Fibroblast of pulmonary artery (primary cell): Measurements from ENCODE around the gene SMTN.

ENCODE experiments used
- DNase-seq: peaks from one replicate; pipeline ENCODE4 v3.0.0-alpha.2; 2010; ENCODE audit warnings: low read depth
- H3K4me3 ChIP-seq: replicated peaks from 2 replicates; pipeline ENCODE4 v1.5.1; 2011; ENCODE audit warnings: low read depth, mild to moderate bottlenecking, control low read depth, low read length, moderate library complexity
- TF ChIP-seq, protein P1 (sequence below): IDR thresholded peaks from 2 replicates; pipeline ENCODE4 v1.5.1; 2011; ENCODE audit warnings: mild to moderate bottlenecking, control low read depth, low read length, inconsistent platforms; ENCODE audit errors: missing control alignments

The SMTN gene

DNA sequence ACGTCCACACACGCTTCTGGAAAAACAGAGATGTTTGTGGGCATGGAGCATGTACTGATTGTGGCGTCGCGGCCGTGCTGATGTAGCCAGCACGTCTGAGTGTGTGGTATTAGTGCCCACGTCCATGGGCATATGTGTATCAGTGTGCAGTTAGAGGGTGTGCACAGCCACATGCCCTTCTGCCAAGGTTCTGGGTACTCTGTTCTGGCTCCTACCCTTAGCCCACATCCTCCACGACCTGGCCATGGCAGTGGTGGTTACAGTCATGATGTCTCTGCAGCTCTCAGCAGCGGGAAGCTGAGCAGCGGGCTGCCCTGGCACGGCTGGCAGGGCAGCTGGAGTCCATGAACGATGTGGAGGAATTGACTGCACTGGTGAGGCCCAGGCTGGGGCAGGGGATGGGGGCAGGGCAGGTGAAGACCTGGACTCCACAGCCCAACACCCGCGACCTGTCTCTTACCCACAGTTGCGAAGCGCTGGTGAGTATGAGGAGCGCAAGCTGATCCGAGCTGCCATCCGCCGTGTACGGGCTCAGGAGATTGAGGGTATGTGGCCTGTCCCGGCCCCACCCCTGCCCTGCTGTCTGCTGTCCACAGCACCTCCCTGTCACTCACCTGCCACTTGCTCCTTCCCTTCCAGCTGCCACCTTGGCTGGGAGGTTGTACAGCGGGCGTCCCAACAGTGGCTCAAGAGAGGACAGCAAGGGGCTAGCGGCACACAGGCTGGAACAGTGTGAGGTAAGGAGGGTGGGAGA lies 7.3 kb downstream of the SMTN start:
- DNase-seq, result no peak
- H3K4me3 ChIP-seq, result no peak overlapping the region
- TF ChIP-seq, protein P1, sequence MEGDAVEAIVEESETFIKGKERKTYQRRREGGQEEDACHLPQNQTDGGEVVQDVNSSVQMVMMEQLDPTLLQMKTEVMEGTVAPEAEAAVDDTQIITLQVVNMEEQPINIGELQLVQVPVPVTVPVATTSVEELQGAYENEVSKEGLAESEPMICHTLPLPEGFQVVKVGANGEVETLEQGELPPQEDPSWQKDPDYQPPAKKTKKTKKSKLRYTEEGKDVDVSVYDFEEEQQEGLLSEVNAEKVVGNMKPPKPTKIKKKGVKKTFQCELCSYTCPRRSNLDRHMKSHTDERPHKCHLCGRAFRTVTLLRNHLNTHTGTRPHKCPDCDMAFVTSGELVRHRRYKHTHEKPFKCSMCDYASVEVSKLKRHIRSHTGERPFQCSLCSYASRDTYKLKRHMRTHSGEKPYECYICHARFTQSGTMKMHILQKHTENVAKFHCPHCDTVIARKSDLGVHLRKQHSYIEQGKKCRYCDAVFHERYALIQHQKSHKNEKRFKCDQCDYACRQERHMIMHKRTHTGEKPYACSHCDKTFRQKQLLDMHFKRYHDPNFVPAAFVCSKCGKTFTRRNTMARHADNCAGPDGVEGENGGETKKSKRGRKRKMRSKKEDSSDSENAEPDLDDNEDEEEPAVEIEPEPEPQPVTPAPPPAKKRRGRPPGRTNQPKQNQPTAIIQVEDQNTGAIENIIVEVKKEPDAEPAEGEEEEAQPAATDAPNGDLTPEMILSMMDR, result no peak

DNA sequence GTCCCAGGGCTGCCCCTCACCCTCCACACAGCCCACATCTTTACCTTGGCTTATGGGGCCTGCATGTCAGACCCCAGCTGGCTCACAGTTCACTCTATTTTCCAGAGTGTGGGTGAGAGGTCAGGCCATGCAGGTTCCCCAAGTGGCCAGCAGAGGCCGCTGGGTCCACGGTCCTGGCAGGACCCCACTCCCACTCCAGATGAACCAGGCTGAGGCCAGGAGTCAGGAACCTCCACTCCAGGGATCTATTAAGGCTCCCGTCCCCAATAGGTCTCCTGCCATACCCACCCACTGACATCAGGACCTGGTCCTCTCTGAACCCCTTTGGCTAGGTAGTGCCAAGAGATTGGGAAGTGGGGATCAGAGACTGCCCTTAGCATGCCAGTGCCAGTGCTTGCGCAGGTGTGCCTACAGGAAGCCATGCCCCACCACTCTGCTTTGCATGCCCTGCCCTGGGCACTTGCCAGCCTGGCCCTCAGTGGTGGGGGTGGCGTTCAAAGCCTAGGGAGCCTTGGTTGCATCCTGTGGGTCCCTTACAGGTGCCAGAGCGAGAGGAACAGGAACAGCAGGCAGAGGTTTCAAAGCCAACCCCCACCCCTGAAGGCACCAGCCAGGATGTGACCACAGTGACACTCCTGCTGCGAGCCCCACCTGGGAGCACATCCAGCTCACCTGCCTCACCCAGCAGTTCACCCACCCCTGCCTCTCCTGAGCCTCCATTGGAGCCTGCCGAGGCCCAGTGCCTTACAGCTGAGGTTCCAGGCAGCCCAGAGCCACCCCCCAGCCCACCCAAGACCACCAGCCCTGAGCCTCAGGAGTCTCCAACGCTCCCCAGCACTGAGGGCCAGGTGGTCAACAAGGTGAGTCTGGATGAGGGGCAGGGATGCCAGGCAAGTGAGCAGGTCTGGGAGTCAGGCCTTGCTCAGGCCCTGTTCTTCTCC lies 8.3 kb downstream of the SMTN start:
- H3K4me3 ChIP-seq, result no peak overlapping the region
- TF ChIP-seq, protein P1, result peak; percentile 87
- DNase-seq, result peak; percentile 62

DNA sequence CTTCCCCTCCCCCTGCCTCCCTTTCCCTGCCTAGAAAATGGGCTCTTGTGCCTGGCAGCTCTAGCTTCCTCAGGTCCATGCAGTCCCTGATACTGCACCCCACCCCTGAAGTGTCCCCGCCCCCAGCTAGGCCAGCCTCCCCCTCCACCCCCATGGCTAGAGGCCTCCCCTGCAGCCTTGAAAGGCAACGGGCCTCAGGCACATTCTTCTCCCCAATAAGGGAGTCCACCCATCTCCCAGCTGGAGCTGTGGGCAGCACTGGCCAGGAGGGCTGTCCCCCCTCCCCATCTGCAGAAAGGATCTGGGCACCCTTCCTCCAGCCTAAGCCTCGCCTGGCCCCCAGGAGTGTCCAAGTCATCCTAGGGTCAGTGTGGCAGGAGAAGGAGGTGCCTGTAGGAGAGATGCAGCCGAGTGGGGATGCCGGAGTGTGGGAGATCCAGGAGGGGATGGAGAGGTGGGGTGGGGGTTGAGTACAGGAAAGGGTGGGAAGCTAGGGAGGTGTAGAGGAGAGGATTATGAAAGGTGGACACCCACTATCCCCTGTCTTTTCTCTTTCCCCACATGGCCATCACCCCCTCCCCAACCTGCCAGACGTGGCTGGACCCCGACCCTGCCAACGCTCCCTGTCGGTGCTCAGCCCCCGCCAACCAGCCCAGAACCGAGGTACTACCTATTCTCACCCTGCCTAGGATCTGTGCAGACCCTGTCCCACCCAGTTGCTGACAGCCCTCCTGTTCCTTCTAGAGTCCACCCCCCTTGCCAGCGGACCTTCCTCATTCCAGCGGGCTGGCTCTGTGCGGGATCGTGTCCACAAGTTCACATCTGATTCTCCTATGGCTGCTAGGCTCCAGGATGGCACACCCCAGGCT lies 9.3 kb downstream of the SMTN start:
- TF ChIP-seq, protein P1, result no peak
- no peak overlapping the region for H3K4me3 ChIP-seq
- no peak for DNase-seq

DNA sequence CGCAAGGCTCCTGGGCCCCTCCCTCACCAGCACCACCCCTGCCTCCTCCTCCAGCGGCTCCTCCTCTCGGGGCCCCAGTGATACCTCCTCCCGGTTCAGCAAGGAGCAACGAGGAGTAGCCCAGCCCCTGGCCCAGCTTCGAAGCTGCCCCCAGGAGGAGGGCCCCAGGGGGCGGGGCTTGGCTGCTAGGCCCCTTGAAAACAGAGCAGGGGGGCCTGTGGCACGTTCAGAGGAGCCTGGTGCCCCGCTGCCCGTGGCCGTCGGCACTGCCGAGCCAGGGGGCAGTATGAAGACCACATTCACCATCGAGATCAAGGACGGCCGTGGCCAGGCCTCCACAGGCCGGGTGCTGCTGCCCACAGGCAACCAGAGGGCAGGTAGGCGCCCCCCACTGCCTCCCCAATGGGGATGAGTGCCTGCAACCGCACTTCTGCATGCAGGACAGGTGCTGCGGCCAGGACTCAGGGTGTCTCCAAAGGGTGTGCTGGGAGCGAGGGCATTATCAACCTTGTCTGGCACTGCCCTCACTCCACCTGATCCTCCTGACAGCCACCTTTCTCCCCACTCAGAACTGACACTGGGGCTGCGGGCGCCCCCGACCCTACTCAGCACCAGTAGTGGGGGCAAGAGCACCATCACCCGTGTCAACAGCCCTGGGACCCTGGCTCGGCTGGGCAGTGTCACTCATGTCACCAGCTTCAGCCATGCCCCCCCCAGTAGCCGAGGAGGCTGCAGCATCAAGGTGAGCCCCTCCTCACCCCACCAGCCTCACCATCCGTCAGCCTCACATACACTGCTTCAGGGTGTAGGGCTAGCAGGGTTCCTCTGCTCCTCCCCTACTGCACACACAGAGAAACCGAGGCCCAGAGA lies 10.2 kb downstream of the SMTN start:
- DNase-seq, result no peak
- TF ChIP-seq, protein P1, result no peak
- H3K4me3 ChIP-seq, result no peak overlapping the region

DNA sequence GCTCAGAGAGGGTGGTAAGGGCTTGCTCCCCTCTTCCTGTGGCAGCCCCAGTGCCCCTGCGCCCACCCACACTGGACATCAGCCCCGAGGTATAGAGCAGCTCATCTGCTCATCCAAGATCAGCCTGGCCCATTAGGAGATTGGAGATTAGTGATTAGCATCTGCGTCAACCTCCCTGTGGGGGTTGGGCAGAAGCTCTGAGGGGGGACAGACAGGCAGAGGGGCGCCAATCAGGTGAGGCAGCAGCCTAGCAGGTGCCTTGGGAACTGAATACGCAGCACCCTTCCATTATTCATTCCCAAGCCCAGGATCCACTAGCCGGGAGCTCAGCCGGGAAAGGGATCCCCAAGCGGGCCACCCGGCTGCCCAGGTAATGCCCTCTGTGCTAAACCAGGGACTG lies 11.0 kb downstream of the SMTN start:
- no peak for DNase-seq
- H3K4me3 ChIP-seq, result no peak overlapping the region
- TF ChIP-seq, protein P1, result no peak
